ENCODE measurements around the gene TDRD15.
"Not testable (repeated sequence)": the region's sequence is repeated elsewhere in the genome, so short reads cannot be mapped to it uniquely, and the experiment has no call there.

Gene TDRD15

DNA sequence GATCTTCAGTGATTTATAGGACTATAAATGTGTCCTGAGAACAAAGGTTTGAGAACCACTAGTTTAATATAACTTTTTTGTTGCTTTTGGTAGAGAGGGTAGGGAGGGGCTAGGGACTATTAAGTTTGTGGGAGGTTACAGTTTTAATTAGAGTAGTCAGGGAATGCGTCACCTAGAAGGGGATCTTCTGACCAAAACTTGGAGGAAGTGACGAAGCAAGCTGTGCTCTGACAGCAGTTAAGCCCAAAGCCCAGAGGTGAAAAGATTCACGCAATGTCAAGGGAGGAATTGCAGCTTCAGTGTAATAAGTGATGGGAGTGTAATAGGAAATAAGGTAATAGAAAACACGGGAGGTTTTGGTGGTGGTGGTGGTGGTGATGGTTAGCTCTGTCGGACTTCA lies 8.1 kb downstream of the TDRD15 start:
- no peak for DNase-seq
- intact Hi-C loops (cut with DNase I) = no loop called here

DNA sequence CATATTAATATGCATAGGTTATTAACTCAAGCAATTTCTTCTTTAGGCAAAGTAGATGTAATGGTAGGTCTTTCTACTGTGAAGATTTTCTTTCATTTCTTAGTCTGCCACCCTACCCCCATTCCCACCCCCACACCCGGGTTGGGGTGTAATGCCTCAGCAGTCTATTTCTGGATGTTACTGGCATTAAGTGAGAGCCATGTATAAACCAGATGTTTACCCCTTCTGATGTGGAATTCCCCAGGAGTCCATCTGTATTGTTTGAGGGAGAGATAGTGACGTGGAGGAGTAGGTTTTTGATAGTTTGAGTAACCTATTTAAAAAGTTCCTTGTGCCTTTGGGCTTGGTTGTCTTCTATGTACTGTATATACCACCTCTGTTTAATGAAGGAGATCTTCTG lies 11.8 kb downstream of the TDRD15 start:
- intact Hi-C loops (cut with DNase I) = no loop called here
- no peak for DNase-seq

DNA sequence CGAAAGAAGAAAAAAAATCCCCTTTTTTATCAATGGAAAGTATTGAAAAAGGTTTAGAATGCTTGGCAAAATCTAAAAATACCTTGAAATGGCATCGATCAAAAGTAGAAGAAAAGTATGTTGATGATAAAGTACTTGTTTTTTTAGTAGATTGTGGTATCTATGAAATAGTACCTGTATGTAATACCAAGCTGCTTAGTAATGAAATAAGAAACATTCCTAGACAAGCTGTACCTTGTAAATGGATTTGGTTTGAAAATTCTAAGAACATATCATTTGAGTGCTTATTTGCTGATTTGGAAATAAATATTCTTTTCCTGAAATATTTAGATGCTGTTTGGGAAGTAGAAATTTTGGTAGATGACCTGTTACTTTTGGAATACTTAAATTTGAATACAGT lies 18.4 kb downstream of the TDRD15 start:
- DNase-seq = no peak
- intact Hi-C loops (cut with DNase I) = no loop called here

DNA sequence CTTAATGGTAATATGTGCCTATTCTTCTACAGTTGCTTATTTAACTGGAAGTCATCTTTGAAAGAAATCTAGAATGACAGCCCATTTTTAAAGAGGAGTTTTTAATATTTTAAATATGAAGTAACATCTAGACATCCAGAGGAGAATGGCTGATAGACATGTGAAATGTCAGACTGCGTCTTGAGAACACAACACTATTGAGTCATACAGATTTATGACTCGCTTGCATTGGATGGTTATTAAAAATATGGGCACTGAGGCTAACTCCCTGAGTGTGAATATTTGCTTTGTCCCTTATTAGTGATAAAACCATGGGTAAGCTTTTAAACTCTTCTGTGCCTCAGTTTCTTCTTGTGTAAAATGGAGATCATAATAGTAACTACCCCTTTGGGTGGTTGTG lies 22.9 kb downstream of the TDRD15 start:
- no peak for DNase-seq
- intact Hi-C loops (cut with DNase I) = no loop called here

GRCh38 chr2:21148718-21149117 lies 24.9 kb downstream of the TDRD15 start:
- intact Hi-C loops (cut with DNase I) = no loop called here
- DNase-seq = no peak

DNA sequence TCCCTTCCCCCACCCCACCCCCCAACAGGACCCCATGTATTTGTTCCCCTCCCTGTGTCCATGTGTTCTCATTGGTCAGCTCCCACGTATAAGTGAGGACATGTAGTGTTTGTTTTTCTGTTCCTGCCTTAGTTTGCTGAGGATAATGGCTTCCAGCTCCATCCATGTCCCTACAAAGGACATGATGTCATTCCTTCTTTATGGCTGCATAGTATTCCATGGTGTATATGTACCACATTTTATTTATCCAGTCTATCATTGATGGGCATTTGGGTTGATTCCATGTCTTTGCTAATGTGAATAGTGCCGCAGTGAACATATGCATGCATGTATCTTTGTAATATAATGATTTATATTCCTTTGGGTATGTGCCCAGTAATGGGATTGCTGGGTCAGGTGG lies 27.5 kb downstream of the TDRD15 start:
- intact Hi-C loops (cut with DNase I); DNase-seq: not testable (repeated sequence)

- intact Hi-C loops (cut with DNase I) = no loop called here
- no peak for DNase-seq
Observed at GRCh38 chr2:21155365-21156136, 31.8 kb downstream of the TDRD15 start.

DNA sequence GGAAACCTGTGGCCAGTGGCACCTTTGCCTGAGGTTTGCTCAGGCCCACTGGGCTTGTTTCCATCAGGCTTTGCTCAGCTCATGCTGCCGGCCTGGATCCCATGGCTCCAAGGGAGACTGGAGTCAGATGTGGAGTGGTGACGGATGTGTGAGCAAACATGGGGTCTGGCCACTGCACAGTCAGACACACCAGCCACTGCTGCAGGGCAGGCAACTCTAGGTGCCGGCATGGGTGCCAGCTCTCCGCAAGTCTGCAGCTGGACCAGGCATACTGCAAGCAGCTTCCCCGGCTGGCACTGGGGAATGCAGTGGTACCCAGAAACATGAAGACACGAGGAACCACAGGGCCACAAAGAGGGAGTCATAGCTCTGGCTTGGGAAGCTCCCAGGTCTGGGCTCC lies 37.4 kb downstream of the TDRD15 start:
- no peak for DNase-seq
- intact Hi-C loops (cut with DNase I) = no loop called here

- intact Hi-C loops (cut with DNase I) = no loop called here
- DNase-seq = no peak
Observed at GRCh38 chr2:21161832-21162614, 38.3 kb downstream of the TDRD15 start.

- intact Hi-C loops (cut with DNase I) = no loop called here
- no peak for DNase-seq
Observed at GRCh38 chr2:21162615-21162878, 38.8 kb downstream of the TDRD15 start.

GRCh38 chr2:21163213-21163612 lies 39.4 kb downstream of the TDRD15 start:
- no peak for DNase-seq
- intact Hi-C loops (cut with DNase I) = no loop called here

DNA sequence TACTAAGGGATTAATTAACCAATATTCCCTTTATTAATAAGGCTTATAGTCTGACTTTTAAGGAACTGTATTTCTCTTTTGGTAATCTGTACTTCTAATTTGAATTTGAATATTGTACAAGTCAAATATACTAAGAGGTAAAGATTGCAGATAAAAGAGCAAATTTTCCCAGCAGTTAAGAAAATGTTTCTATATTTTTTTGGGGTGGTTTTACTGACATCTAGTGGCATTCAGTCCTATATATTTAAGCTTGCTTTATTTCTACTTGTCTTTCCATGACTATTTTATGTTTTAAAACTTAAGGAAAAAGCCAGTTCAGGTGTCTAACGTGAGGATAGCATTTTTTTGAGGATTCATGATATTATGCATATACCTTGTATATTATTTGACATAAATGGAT lies 41.6 kb downstream of the TDRD15 start:
- no peak for DNase-seq
- intact Hi-C loops (cut with DNase I) = no loop called here

DNA sequence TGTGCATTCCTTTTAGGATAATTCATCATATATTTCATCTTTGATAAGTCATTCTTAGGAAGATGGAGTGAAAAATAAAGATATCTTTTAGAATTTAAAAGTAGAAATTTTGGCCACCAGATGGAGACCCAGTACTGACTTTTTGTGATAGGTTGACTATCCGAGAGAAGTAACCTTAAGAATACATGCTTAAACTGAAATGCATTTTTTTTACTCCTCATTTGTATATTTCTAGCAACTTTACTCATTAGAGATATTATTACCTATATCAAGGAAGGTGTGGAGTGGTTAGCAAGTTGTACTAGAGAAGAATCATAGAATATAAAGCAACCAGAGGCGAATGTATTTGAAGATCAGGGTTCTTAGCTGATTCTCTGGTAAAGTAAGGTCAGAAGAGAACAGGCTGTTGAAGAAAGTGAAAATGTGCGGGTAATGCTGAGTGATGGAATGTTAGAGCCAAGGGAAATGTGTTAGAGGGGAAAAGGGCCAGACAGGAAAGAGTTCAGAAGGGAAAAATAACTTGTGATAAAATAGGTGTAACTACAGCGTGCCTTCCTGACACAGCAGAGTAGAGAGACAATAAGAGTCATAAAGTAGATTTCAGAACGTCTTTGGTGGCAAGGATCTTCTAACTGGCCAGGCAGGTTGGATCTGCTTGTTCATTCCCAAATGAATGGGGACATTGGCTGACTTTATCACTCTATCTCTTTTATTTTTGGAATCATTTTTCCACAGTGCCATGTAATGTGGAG lies 52.3 kb downstream of the TDRD15 start:
- DNase-seq = peak in 15 of 42 donors; percentile 13 to 69 (median 32)
- intact Hi-C loops (cut with DNase I) = loop anchor here (2.0 to 10.0 kb wide), 2 partner anchors 145 to 219 kb away; no protein-coding TSS in a partner anchor

GRCh38 chr2:21181957-21182356 lies 58.2 kb downstream of the TDRD15 start:
- intact Hi-C loops (cut with DNase I) = loop anchor here (2.0 kb wide), 1 partner anchor 137 kb away; no protein-coding TSS in a partner anchor
- DNase-seq = no peak

GRCh38 chr2:21183306-21183705 lies 59.5 kb downstream of the TDRD15 start:
- DNase-seq = no peak
- intact Hi-C loops (cut with DNase I) = no loop called here

DNA sequence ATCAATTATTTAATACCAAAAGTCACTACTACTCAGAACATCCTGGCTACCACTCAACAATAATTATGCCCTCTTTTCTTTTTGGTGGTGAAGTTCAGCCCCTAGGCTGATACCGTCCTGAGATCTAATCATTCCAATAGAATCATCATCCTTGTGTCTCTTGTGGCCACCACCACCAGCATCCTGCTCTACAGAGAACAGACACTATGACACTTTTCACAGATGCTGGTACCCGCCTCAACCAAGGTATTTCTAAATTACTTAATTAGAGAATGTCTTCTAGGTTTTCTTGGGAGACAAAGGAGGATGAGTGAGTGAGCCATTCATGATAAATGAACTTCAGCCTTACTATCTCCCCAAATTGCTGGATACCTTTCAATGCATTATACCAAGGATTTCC lies 60.0 kb downstream of the TDRD15 start:
- intact Hi-C loops (cut with DNase I) = no loop called here

GRCh38 chr2:21191535-21191934 lies 67.8 kb downstream of the TDRD15 start:
- intact Hi-C loops (cut with DNase I) = no loop called here
- no peak for DNase-seq

More for the DNA sequence above, 60.0 kb downstream of the TDRD15 start:
- DNase-seq = no peak
